NCI-H1417 (cell line): ENCODE results near the gene SLC37A3.

ENCODE experiments used
- DNase-seq, 3 experiments: peaks; one replicate each; lab custom pipeline; 2025; lab: John Stamatoyannopoulos, UW

The SLC37A3 gene

DNA sequence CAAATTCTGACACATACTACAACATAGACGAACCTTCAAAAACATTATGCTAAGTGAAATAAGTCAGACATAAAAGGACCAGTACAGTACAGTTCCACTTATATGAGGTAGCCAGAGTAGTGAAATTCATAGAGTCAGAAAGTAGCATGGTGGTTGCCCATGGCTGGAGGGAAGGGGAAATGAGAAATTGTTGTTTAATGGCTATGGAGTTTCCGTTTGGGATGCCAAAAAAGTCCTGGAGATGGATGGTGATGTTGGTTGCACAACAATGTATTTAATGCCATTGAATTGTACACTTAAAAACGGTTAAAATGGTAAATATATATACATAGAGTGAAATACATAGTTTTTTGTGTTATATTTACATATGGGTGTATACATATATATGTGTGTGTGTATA lies 2.1 kb upstream of the SLC37A3 start:
- DNase-seq, result no peak

GRCh38 chr7:140398821-140399220 lies 491 bp upstream of the SLC37A3 start:
- no peak for DNase-seq

DNA sequence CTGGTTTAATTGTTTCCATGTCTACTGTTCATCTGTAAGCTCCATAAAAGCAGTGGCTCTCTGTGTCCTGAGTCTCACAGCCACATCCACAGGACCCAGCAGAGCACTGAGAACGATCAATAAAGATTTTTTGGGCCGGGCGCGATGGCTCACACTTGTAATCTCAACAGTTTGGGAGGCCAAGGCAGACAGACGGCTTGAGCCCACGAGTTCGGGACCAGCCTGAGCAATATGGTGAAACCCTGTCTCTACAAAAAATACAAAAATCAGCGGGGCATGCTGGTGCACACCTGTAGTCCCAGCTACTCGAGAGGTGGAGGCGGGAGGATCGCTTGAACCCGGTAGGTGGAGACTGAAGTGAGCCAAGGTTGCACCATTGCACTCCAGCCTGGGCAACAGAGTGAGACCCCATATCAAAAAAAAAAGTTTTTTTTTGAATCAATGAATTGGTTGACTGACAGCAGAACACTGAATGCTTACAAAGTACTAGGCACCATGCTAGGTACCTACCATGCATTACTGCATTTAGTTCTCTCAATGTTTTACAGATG lies 4.5 kb downstream of the SLC37A3 start:
- DNase-seq, result no peak

DNA sequence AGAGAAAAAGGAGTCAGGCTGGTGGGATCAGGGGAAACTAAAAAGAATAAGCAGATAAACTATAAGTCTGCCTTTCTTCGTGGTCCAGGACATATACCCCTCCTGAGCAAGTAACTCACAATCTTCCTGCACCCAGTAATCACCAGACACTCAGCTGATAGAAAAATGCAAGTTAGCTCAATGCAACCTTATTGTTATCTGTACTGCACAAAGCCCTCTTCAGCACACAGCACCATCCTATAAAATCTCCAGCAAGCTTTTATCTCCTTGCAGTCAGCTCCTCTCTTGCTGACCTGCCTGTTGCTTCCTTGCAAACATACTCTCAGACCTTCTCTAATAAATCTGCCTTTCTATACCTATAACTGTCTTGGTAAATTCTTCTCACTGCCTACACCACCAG lies 6.7 kb downstream of the SLC37A3 start:
- DNase-seq, result no peak

DNA sequence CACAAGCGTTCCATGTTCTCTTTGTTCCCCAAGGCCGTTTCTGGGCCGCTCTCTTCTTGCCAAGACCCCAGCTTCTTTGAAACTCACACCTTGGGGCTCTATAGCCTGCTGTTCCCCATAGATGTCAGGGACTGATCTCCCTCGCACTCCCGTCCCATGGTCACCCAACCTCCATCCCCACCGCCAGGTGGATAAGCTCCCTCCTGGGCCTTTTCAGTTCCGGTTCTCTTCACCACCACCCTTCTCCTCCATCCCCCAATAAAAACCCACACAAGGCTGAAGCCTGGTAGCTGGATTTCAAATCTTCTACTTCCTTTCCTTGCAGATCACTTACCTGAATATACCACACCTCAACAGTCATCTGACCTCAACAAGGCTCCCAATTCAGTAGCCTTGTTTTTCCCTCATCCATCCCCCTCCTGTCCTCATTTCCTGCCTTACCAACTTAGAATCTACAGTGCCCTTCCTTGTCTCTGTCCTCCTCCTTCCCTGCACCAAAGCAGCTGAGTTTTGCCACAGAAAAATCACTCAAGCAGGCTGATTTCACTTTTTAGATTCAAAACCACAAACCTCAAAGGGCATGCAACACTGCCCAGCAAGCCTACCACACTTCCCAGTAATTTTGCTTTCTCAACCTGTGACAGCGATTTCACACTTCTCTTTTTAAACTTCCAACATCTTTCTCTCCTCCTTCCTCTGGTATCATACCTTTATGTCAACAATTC lies 7.7 kb downstream of the SLC37A3 start:
- no peak for DNase-seq

- no peak for DNase-seq
Observed at GRCh38 chr7:140390034-140390433, 8.3 kb downstream of the SLC37A3 start.

DNA sequence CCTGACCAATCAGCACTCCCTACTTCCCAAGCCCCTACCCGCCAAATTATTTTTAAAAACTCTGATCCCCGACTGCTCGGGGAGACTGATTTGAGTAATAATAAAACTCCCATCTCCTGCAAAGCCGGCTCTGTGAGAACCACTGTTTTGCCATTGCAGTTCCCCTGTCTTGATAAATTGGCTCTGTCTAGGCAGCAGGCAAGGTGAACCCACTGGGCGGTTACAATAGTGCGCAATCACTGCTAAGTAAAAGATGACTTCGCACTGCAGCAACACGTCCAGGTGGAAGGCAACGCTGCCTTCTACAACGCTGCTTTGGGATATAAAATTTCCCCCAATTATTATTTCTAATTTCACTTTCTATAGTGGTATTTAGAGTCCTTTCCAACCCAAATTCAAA lies 8.9 kb downstream of the SLC37A3 start:
- no peak for DNase-seq

GRCh38 chr7:140384894-140385545 lies 13.3 kb downstream of the SLC37A3 start:
- no peak for DNase-seq

DNA sequence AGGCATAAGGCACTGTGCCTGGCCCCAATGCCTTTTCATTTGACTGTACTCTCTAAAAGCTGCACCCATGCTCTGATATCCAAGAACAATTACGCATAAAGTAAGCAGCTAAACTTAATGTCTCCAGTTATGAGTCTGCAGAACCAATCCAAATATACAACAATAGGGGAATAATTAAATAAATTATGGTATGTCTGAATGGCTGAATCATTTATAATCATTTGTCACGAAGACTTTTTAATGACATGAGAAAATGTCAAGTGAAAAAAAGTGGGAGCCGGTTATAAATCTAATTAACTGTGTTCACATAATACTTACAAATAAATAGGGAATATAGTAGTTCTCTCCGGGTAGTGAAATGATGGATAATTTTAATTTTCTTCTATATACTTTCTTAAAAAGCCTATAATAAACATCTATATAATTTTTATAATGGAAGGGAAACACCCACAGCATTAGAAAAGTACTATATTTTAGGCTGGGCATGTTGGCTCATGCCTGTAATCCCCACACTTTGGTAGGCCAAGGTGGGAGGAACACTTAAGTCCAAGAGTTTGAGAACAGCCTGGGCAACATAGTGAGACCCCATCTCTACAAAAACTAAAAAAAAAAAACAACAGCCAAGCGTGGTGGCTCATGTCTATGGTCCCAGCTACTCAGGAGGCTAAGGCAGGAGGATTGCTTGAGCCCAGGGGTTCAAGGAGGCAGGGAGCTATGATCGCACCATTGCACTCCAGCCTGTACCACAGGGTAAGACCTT lies 14.2 kb downstream of the SLC37A3 start:
- DNase-seq, result peak in 2 of 3 experiments; percentile 49 to 84

- no peak for DNase-seq
Observed at GRCh38 chr7:140375892-140376730, 22.2 kb downstream of the SLC37A3 start.

GRCh38 chr7:140375323-140375722 lies 23.0 kb downstream of the SLC37A3 start:
- no peak for DNase-seq

DNA sequence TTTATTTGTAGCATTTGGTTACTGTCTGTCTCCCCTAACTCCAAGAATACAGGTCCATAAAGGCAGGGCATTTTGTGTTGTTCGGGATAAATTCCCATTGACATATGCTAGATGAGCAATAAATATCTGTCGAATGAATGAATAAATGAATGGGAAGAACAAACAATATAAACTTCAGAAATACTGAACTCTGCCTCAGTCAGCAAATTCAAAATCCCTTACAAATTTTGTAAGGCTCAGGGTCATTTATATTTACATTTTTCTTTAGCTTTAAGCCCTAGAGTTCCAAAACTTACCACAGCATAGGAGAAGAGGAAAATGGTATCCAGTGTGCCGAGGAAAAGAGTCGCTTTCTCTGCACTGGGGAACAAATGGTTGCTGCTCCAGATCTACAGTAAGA lies 29.0 kb downstream of the SLC37A3 start:
- DNase-seq, result no peak

GRCh38 chr7:140367528-140367927 lies 30.8 kb downstream of the SLC37A3 start:
- DNase-seq, result no peak

DNA sequence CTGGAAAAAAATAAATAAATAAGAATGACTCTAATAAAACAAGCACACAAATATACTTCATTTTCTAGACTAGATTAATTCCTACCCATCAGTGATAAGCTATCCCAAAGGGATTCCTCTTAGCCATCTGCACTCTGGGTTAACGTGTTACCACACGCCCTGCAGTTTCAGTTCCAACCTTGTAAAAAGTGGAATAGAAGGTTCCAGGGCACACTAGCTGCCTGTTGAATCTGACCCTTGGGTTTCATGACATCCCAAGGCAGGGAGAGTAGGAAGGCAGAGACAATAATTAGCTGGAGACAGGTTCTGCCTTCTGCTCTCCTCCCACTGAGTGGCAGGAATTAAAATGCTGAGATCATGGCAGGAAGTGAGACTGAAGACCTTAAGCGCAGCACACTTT lies 33.5 kb downstream of the SLC37A3 start:
- DNase-seq, result peak in 2 of 3 experiments; percentile 13 to 80

- no peak for DNase-seq
Observed at GRCh38 chr7:140360697-140361229, 37.6 kb downstream of the SLC37A3 start.

- DNase-seq, result no peak
Observed at GRCh38 chr7:140358412-140359051, 39.8 kb downstream of the SLC37A3 start.

- no peak for DNase-seq
Observed at GRCh38 chr7:140358024-140358411, 40.3 kb downstream of the SLC37A3 start.

GRCh38 chr7:140350056-140350455 lies 48.3 kb downstream of the SLC37A3 start:
- peak in 1 of 3 experiments; percentile 45 for DNase-seq

DNA sequence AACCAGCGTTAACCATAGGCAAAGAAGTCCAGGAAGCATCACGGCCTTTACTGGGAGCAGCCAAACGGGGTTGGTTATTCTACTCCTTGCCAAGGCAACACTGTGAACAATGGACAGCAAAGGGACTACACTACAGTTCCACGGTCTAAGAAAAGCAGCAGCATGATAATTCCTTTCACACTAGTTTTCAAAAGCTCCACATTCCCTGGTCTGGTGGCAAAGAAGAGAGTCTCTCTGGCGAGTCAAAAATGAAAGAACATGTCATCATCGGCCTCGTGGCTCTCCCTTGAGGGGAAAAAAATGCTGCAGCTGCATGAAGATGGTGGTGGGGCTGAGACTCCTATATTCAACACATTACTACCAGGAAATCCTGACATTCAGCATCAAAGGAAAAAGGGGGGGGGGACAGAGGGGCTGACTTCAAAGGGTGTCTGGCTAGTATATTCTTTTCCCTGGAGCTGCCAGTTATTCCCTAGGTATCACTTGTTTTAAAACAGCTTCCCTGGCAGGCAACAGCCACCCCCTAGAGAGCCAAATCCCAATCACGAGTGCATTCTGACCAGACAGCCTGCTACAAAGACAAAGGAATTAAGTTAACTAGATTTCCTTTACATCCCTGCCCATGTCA lies 49.1 kb downstream of the SLC37A3 start:
- peak in 1 of 3 experiments; percentile 28 for DNase-seq

- no peak for DNase-seq
Observed at GRCh38 chr7:140348161-140348849, 50.0 kb downstream of the SLC37A3 start.
